ENCODE measurements around the gene VSIG10. TPM values are rescaled to one million over a fixed set of nuclear protein-coding genes. Genes with fewer than 3 reads are reported as not detected.
"Not testable (repeated sequence)": the region's sequence is repeated elsewhere in the genome, so short reads cannot be mapped to it uniquely, and the experiment has no call there.

Gene VSIG10
- total and polyA plus RNA-seq, 5 donors from 2014 or later, result 0.64 to 3.1 (median 1.8) TPM

DNA sequence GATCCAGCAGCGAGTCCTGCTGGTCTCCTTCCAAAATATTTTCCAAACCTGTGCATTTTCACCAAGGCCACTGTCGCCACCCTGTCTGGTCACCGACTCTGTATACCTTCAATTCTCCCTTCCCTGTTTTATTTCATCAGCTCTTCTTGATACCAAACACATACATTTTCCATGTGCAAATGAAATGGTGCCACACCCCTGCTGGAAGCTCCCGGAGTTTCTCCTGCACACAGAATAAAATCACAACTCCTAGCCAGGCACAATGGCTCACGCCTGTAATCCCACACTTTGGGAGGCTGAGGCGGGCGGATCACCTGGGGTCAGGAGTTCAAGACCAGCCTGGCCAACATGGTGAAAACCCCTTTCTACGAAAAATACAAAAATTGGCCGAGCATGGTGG, 14.0 kb downstream of the VSIG10 start:
- H3K27me3 ChIP-seq (ENCODE audit: control insufficient read depth, insufficient read depth, low read length), result no peaks in the 10 kb centered on the region
- H3K4me1 Mint-ChIP-seq, result no peaks in the 10 kb centered on the region
- DNase-seq (no peak), ATAC-seq (ENCODE audit: low read depth in 2 of 2) (no peak)
- no peaks in the 10 kb centered on the region for H3K9me3 Mint-ChIP-seq
- no peaks in the 10 kb centered on the region for H3K27me3 Mint-ChIP-seq
- no peak overlapping the region for H3K27ac Mint-ChIP-seq
- no peaks in the 10 kb centered on the region for H3K4me1 ChIP-seq (ENCODE audit: control insufficient read depth, insufficient read depth, low read length, poor library complexity, severe bottlenecking)
- H3K27ac ChIP-seq (ENCODE audit: insufficient read depth, low read length, poor library complexity, severe bottlenecking), result no peak overlapping the region
- H3K4me3 Mint-ChIP-seq, result no peak overlapping the region
- no peak overlapping the region for H3K4me3 ChIP-seq (ENCODE audit: low read depth, low read length)
- H3K9me3 ChIP-seq (ENCODE audit: control insufficient read depth in 2 of 2, low read length in 2 of 2), result no peaks in the 10 kb centered on the region
- H3K36me3 ChIP-seq (ENCODE audit: control insufficient read depth, insufficient read depth, low read length), result no peaks in the 10 kb centered on the region
- no peaks in the 10 kb centered on the region for H3K36me3 Mint-ChIP-seq

DNA sequence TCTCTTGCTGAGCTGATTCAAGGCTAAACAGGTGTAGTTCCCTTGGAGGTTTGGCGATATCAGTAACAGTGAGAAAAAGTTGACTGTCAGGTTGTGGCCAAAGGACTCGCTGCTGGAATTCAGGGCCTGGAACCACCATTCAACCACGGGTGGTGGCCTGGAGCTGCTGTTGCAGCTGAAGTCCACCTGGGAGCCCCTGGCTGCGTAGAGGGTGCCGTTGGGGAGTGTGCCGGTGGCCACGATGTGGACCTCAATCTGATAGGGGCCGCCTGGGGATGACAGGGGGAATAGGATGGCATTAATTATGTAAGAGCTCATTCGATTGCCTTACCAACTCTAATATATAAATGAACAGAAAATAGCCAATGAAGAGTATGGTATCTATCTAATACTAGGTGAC, 21.6 kb downstream of the VSIG10 start:
- H3K4me1 Mint-ChIP-seq, result no peaks in the 10 kb centered on the region
- no peak overlapping the region for H3K27ac Mint-ChIP-seq
- ATAC-seq (ENCODE audit: low read depth in 2 of 2), result no peak
- no peak overlapping the region for H3K4me3 ChIP-seq (ENCODE audit: low read depth, low read length)
- H3K4me3 Mint-ChIP-seq, result no peak overlapping the region
- H3K4me1 ChIP-seq (ENCODE audit: control insufficient read depth, insufficient read depth, low read length, poor library complexity, severe bottlenecking), result no peaks in the 10 kb centered on the region
- no peaks in the 10 kb centered on the region for H3K27me3 Mint-ChIP-seq
- H3K9me3 ChIP-seq (ENCODE audit: control insufficient read depth in 2 of 2, low read length in 2 of 2), result no peaks in the 10 kb centered on the region
- peaks cover 0 to 1% (median 0%) of the 10 kb centered on the region in 7 donors for H3K9me3 Mint-ChIP-seq
- DNase-seq, result no peak
- no peak overlapping the region for H3K27ac ChIP-seq (ENCODE audit: insufficient read depth, low read length, poor library complexity, severe bottlenecking)
- H3K27me3 ChIP-seq (ENCODE audit: control insufficient read depth, insufficient read depth, low read length), result no peaks in the 10 kb centered on the region
- H3K36me3 ChIP-seq (ENCODE audit: control insufficient read depth, insufficient read depth, low read length), result no peaks in the 10 kb centered on the region
- no peaks in the 10 kb centered on the region for H3K36me3 Mint-ChIP-seq

DNA sequence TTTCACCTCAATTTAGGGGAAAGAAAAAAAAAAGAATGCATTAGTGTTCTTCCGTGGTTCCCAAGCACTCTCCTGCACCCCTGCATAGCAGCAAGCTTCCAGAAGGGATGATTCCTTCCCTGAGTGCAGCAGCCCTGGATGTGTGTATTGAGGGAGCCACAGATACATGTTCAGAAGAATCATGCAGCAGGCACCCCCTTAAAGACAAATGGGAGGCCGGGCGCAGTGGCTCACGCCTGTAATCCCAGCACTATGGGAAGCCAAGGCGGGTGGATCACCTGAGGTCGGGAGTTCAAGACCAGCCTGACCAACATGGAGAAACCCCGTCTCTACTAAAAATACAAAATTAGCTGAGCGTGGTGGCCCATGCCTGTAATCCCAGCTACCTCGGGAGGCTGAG, 22.3 kb downstream of the VSIG10 start:
- not testable (repeated sequence) for H3K36me3 Mint-ChIP-seq; H3K4me3 Mint-ChIP-seq; H3K4me3 ChIP-seq (ENCODE audit: low read depth, low read length); H3K36me3 ChIP-seq (ENCODE audit: control insufficient read depth, insufficient read depth, low read length); H3K9me3 ChIP-seq (ENCODE audit: control insufficient read depth in 2 of 2, low read length in 2 of 2); H3K4me1 Mint-ChIP-seq; H3K27me3 ChIP-seq (ENCODE audit: control insufficient read depth, insufficient read depth, low read length); H3K4me1 ChIP-seq (ENCODE audit: control insufficient read depth, insufficient read depth, low read length, poor library complexity, severe bottlenecking); H3K27ac Mint-ChIP-seq; ATAC-seq (ENCODE audit: low read depth in 2 of 2); H3K27me3 Mint-ChIP-seq; H3K27ac ChIP-seq (ENCODE audit: insufficient read depth, low read length, poor library complexity, severe bottlenecking); H3K9me3 Mint-ChIP-seq; DNase-seq

DNA sequence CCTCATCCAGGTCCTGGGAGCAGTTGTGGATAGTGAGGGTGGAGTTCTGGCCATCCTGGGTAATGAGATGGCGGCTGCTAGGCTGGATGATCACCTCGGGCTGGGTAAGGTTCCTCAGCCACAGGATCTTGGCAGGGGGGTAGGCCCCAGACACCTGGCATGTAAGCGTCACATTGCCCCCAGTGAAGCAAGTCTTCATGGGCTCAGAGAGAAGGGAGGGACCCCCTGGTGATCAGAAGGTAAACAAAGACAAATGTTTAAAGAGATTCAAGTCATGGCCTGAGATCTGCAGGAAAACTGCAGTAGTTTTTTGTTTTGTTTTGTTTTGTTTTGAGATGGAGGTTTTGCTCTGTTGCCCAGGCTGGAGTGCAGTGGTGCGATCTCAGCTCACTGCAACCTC, 30.0 kb downstream of the VSIG10 start:
- Histone ChIP-seq H3K27me3 (ENCODE audit: control insufficient read depth, insufficient read depth, low read length) (no peaks in the 10 kb centered on the region), H3K4me1 (ENCODE audit: control insufficient read depth, insufficient read depth, low read length, poor library complexity, severe bottlenecking) (no peaks in the 10 kb centered on the region), H3K4me3 (ENCODE audit: low read depth, low read length) (no peak overlapping the region), H3K9me3 (ENCODE audit: control insufficient read depth in 2 of 2, low read length in 2 of 2) (no peaks in the 10 kb centered on the region), H3K27ac (ENCODE audit: insufficient read depth, low read length, poor library complexity, severe bottlenecking) (no peak overlapping the region), H3K36me3 (ENCODE audit: control insufficient read depth, insufficient read depth, low read length) (no peaks in the 10 kb centered on the region)
- DNase-seq, result no peak
- peaks cover 6% of the 10 kb centered on the region for H3K27me3 Mint-ChIP-seq
- no peak overlapping the region for H3K4me3 Mint-ChIP-seq
- H3K36me3 Mint-ChIP-seq, result no peaks in the 10 kb centered on the region
- no peak overlapping the region for H3K27ac Mint-ChIP-seq
- H3K9me3 Mint-ChIP-seq, result peaks cover 0 to 2% (median 0%) of the 10 kb centered on the region in 7 donors
- peaks cover 0 to 4% (median 0%) of the 10 kb centered on the region in 4 donors for H3K4me1 Mint-ChIP-seq
- ATAC-seq (ENCODE audit: low read depth in 2 of 2), result no peak

DNA sequence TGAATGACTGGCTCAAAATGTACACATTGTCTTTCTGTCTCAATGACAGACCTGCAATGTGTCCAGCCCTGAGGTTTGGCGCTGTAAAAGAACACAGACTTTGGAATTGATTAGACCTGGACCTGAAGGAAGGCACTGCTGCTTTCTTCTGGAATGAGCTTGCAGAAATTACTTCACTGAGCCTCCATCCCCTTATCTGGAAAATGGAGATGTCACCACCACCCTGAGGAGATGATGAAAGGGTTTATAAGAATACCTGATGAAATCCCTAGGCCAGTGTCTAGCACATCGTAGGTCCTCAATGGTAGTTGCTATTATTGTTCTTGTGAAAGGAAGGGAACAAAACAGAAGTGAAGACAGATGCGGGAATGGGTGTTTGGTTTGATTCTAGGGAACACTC, 33.2 kb downstream of the VSIG10 start:
- no peaks in the 10 kb centered on the region for H3K9me3 Mint-ChIP-seq
- H3K9me3 ChIP-seq (ENCODE audit: control insufficient read depth in 2 of 2, low read length in 2 of 2), result no peaks in the 10 kb centered on the region
- H3K4me3 Mint-ChIP-seq, result no peak overlapping the region
- H3K27me3 ChIP-seq (ENCODE audit: control insufficient read depth, insufficient read depth, low read length), result no peaks in the 10 kb centered on the region
- no peaks in the 10 kb centered on the region for H3K36me3 Mint-ChIP-seq
- no peak overlapping the region for H3K27ac ChIP-seq (ENCODE audit: insufficient read depth, low read length, poor library complexity, severe bottlenecking)
- peaks cover 1 to 12% (median 9%) of the 10 kb centered on the region in 4 donors for H3K4me1 Mint-ChIP-seq
- H3K4me1 ChIP-seq (ENCODE audit: control insufficient read depth, insufficient read depth, low read length, poor library complexity, severe bottlenecking), result no peaks in the 10 kb centered on the region
- no peaks in the 10 kb centered on the region for H3K36me3 ChIP-seq (ENCODE audit: control insufficient read depth, insufficient read depth, low read length)
- peaks cover 12% of the 10 kb centered on the region for H3K27me3 Mint-ChIP-seq
- ATAC-seq (ENCODE audit: low read depth in 2 of 2) (no peak), DNase-seq (no peak)
- H3K27ac Mint-ChIP-seq, result no peak overlapping the region
- no peak overlapping the region for H3K4me3 ChIP-seq (ENCODE audit: low read depth, low read length)

DNA sequence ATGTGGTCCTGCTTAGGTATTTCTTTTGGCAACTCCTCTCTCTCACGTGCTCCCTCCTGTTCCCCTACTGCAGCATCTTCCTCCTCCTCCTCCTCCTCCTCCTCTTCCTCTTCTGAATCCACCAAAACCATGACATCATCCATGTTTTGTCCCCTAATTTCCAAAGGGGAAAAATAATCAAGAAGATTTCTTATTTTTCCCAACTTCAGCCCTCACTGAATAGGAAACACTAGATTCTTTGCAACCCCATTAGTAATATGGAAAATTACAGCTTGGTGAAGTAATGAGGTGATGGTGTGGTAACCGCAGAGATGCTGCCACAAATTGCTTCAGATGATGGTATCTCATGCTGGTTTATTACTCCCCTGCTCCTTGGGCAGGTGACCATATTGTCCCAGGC, 35.4 kb downstream of the VSIG10 start:
- H3K4me3 ChIP-seq (ENCODE audit: low read depth, low read length), result no peak overlapping the region
- no peaks in the 10 kb centered on the region for H3K36me3 ChIP-seq (ENCODE audit: control insufficient read depth, insufficient read depth, low read length)
- ATAC-seq (ENCODE audit: low read depth in 2 of 2), result no peak
- Mint-ChIP-seq H3K9me3 (no peaks in the 10 kb centered on the region), H3K27me3 (peaks cover 17% of the 10 kb centered on the region), H3K4me3 (no peak overlapping the region), H3K36me3 (no peaks in the 10 kb centered on the region), H3K27ac (no peak overlapping the region), H3K4me1 (peaks cover 7 to 34% (median 27%) of the 10 kb centered on the region in 4 donors)
- H3K9me3 ChIP-seq (ENCODE audit: control insufficient read depth in 2 of 2, low read length in 2 of 2), result no peaks in the 10 kb centered on the region
- no peak for DNase-seq
- no peak overlapping the region for H3K27ac ChIP-seq (ENCODE audit: insufficient read depth, low read length, poor library complexity, severe bottlenecking)
- peaks cover 17% of the 10 kb centered on the region for H3K4me1 ChIP-seq (ENCODE audit: control insufficient read depth, insufficient read depth, low read length, poor library complexity, severe bottlenecking)
- peaks cover 2% of the 10 kb centered on the region for H3K27me3 ChIP-seq (ENCODE audit: control insufficient read depth, insufficient read depth, low read length)

DNA sequence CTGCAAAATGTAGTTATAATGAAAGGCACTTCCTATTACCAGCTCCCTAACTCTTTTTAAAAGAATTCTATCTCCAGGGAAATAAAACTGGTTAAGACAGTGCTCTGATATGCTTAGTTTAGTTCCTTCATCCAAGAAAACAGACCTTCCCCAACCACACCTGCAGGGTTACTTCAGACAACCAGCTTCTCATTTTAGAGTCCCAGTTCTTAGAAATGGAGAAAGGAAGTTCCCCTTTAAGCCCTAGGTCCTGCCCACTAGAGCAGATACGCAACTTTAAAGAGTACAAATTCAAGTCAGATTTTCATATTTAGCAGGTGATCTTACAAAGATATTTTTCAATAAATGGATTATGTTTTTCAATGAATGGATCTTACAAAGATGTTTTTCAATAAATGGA, 38.4 kb downstream of the VSIG10 start:
- peak in 1 of 3 donors; percentile 71 for DNase-seq
- peaks cover 7 to 47% (median 33%) of the 10 kb centered on the region in 4 donors for H3K4me1 Mint-ChIP-seq
- Histone ChIP-seq H3K4me1 (ENCODE audit: control insufficient read depth, insufficient read depth, low read length, poor library complexity, severe bottlenecking) (peaks cover 37% of the 10 kb centered on the region), H3K27me3 (ENCODE audit: control insufficient read depth, insufficient read depth, low read length) (peaks cover 2% of the 10 kb centered on the region), H3K27ac (ENCODE audit: insufficient read depth, low read length, poor library complexity, severe bottlenecking) (no peak overlapping the region), H3K4me3 (ENCODE audit: low read depth, low read length) (peak overlapping the region; percentile 2), H3K9me3 (ENCODE audit: control insufficient read depth in 2 of 2, low read length in 2 of 2) (no peaks in the 10 kb centered on the region), H3K36me3 (ENCODE audit: control insufficient read depth, insufficient read depth, low read length) (no peaks in the 10 kb centered on the region)
- H3K27ac Mint-ChIP-seq, result peak overlapping the region in 2 of 3 donors; percentile 17 to 70
- H3K4me3 Mint-ChIP-seq, result peak overlapping the region; percentile 65 to 94 (median 88)
- peak in 1 of 2 donors; percentile 31 for ATAC-seq (ENCODE audit: low read depth in 2 of 2)
- no peaks in the 10 kb centered on the region for H3K36me3 Mint-ChIP-seq
- H3K27me3 Mint-ChIP-seq, result peaks cover 11% of the 10 kb centered on the region
- no peaks in the 10 kb centered on the region for H3K9me3 Mint-ChIP-seq

DNA sequence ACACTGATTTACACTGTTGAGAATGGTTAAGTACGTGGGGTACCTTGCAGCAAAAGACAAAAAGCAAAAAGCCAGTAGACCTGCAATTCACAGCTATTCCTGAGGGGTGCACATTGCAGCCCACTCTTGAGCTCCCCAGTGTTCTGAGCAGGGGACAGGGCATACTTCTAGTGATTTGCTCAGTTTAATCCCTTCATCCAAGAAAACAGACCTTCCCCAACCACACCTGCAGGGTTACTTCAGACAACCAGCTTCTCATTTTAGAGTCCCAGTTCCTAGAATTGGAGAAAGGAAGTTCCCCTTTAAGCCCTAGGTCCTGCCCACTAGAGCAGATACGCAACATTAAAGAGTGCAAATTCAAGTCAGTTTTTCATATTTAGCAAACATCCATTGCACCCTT, 39.2 kb downstream of the VSIG10 start:
- ATAC-seq (ENCODE audit: low read depth in 2 of 2) (peak; percentile 53 to 57), DNase-seq (peak in 2 of 3 donors; percentile 22 to 73)
- Histone ChIP-seq H3K9me3 (ENCODE audit: control insufficient read depth in 2 of 2, low read length in 2 of 2) (no peaks in the 10 kb centered on the region), H3K4me1 (ENCODE audit: control insufficient read depth, insufficient read depth, low read length, poor library complexity, severe bottlenecking) (peaks cover 45% of the 10 kb centered on the region), H3K27ac (ENCODE audit: insufficient read depth, low read length, poor library complexity, severe bottlenecking) (no peak overlapping the region), H3K36me3 (ENCODE audit: control insufficient read depth, insufficient read depth, low read length) (no peaks in the 10 kb centered on the region), H3K27me3 (ENCODE audit: control insufficient read depth, insufficient read depth, low read length) (peaks cover 2% of the 10 kb centered on the region), H3K4me3 (ENCODE audit: low read depth, low read length) (peak overlapping the region; percentile 2)
- Mint-ChIP-seq H3K4me1 (peaks cover 8 to 55% (median 39%) of the 10 kb centered on the region in 4 donors), H3K4me3 (peak overlapping the region; percentile 65 to 94 (median 88)), H3K27me3 (peaks cover 11% of the 10 kb centered on the region), H3K9me3 (no peaks in the 10 kb centered on the region), H3K27ac (peak overlapping the region in 2 of 3 donors; percentile 24 to 83), H3K36me3 (no peaks in the 10 kb centered on the region)

Data from CD4-positive, CD25-positive, alpha-beta regulatory T cell (primary cell).